Measurements from ENCODE around the gene PLEKHB2. TPM values are rescaled to one million over a fixed set of nuclear protein-coding genes. Genes with fewer than 3 reads are reported as not detected.

Gene PLEKHB2
- total RNA-seq, 4 donors from 2014 or later, result 48.6 to 116 (median 59.0) TPM

DNA sequence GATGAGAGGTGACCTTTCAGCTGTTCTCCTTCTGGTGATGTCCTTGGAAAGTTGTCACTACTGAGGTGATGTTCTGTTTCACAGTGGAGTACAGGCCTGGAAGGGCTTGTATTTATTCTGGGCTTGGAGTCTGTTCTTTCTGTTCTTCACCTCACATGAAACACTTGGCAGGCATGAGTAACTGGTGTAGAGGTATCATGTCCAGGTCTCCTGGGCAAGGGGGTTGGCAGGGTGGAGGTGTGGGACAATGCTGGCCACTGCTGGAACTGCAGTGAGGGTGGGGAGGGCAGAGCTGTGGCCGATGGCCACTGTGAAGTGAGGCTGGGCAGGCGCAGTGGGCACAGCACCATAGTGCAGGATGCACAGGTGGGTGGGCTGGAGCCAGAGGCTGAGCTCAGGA, 35.4 kb downstream of the PLEKHB2 start:
- TF ChIP-seq, protein P1, sequence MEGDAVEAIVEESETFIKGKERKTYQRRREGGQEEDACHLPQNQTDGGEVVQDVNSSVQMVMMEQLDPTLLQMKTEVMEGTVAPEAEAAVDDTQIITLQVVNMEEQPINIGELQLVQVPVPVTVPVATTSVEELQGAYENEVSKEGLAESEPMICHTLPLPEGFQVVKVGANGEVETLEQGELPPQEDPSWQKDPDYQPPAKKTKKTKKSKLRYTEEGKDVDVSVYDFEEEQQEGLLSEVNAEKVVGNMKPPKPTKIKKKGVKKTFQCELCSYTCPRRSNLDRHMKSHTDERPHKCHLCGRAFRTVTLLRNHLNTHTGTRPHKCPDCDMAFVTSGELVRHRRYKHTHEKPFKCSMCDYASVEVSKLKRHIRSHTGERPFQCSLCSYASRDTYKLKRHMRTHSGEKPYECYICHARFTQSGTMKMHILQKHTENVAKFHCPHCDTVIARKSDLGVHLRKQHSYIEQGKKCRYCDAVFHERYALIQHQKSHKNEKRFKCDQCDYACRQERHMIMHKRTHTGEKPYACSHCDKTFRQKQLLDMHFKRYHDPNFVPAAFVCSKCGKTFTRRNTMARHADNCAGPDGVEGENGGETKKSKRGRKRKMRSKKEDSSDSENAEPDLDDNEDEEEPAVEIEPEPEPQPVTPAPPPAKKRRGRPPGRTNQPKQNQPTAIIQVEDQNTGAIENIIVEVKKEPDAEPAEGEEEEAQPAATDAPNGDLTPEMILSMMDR (IDR thresholded peaks at IDR 0.05; ENCODE audit: low read depth), result no peak

- TF ChIP-seq, protein P1 (IDR thresholded peaks at IDR 0.05; ENCODE audit: low read depth), result no peak
These were observed 37.7 kb downstream of the PLEKHB2 start for GRCh38 chr2:131142849-131143248.

DNA sequence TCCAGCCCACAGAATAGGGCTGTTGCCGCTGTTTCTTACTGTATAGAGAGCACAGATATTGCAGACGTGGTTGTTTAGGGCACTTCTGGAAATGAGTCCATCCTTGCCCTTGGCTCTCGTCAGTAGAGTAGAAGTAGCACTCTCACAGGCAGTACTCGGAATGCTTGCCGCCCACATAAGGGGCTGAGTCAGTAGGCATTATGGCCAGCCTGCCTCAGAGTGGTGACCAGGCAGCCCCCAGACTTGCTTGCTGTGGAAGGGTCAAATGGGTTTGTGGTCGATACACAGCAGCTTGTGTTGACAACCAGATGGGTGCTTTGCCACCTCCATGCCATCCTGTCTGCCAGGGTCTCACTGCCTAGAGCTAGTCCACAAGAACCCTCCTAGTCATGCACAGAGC, 38.7 kb downstream of the PLEKHB2 start:
- TF ChIP-seq, protein P1 (IDR thresholded peaks at IDR 0.05; ENCODE audit: low read depth), result no peak

DNA sequence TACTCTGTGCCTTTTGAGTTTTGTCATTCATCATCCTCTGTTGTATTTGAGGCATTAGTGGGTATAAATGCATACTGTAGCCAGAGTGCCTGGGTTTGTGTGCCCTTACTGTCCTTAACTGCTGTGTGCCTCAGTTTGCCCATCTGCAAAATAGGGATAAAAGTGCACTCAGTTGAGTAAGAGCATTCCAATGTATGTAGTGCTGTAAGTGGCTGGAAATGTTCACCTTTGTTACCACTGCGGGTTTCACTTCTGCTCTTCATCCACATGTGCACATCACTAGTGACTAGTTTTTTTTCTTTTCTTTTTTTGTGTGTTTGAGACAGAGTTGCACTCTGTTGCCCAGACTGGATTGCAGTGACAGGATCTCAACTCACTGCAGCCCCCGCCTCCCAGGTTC, 39.9 kb downstream of the PLEKHB2 start:
- TF ChIP-seq, protein P1 (IDR thresholded peaks at IDR 0.05; ENCODE audit: low read depth), result no peak

- TF ChIP-seq, protein P1 (IDR thresholded peaks at IDR 0.05; ENCODE audit: low read depth), result no peak
These were observed 41.1 kb downstream of the PLEKHB2 start for GRCh38 chr2:131146231-131146630.

- TF ChIP-seq, protein P1 (IDR thresholded peaks at IDR 0.05; ENCODE audit: low read depth), result no peak
These were observed 41.6 kb downstream of the PLEKHB2 start for GRCh38 chr2:131146749-131147148.

GRCh38 chr2:131148426-131148825, 43.3 kb downstream of the PLEKHB2 start:
- TF ChIP-seq, protein P1 (IDR thresholded peaks at IDR 0.05; ENCODE audit: low read depth), result no peak
